ENCODE measurements around the gene GOSR1. TPM values are rescaled to one million over a fixed set of nuclear protein-coding genes. Genes with fewer than 3 reads are reported as not detected.

Gene GOSR1
- total and polyA plus RNA-seq, 2 donors (not counting 3 experiments of a cell fraction or from before 2014, with no cell fraction given): 13.8 to 41.0 TPM

GRCh38 chr17:30427611-30428010, 49.6 kb upstream of the GOSR1 start:
- FAIRE-seq: no peak
- no peaks in the 10 kb centered on the region for H3K27me3 ChIP-seq (ENCODE audit: control insufficient read depth in 2 of 2, insufficient read depth in 2 of 2, low read length in 2 of 2)
- BruUV-seq (replicated peaks): no TSS peak
- no peak for TF ChIP-seq GATA2 (IDR thresholded peaks at IDR 0.05; ENCODE audit: insufficient read depth, insufficient read length, low read depth, low read length)
- TF ChIP-seq FOS (IDR thresholded peaks at IDR 0.05; ENCODE audit: borderline replicate concordance, insufficient read depth, low read length): no peak
- TF ChIP-seq CTCF (IDR thresholded peaks at IDR 0.05; ENCODE audit: extremely low read depth in 1 of 2, insufficient read depth in 1 of 2, low read depth in 1 of 2, low read length in 2 of 2): no peak
- TF ChIP-seq MYC (IDR thresholded peaks at IDR 0.05; ENCODE audit: low read depth, low read length): no peak
- no peak for TF ChIP-seq EZH2 (IDR thresholded peaks at IDR 0.05; ENCODE audit: borderline replicate concordance, low read depth, low read length, severe bottlenecking)
- TF ChIP-seq JUN (IDR thresholded peaks at IDR 0.05; ENCODE audit: borderline replicate concordance, insufficient read depth, insufficient read length, low read depth): no peak
- TF ChIP-seq POLR2AphosphoS5 (IDR thresholded peaks at IDR 0.05; ENCODE audit: insufficient read depth, low read depth, low read length): no peak
- TF ChIP-seq MAX (IDR thresholded peaks at IDR 0.05; ENCODE audit: insufficient read depth, insufficient read length): no peak
- TF ChIP-seq POLR2A (IDR thresholded peaks at IDR 0.05; ENCODE audit: low read depth, low read length): no peak
- dilution Hi-C loops (cut with MboI; ENCODE audit: extremely low pct_ligation_motif_present, low sequenced_read_pairs) (no loop called here), intact Hi-C loops (cut with micrococcal nuclease) (no loop called here)
- no peak overlapping the region for H3K27ac ChIP-seq (ENCODE audit: insufficient read depth, low read depth, low read length)
- H3K79me2 ChIP-seq (ENCODE audit: control insufficient read depth, insufficient read depth, low read length): no peaks in the 10 kb centered on the region
- no peaks in the 10 kb centered on the region for H4K20me1 ChIP-seq (replicated peaks; ENCODE audit: control insufficient read depth, extremely low read depth, insufficient read depth, low read length)
- H3K4me2 ChIP-seq (ENCODE audit: insufficient read depth, low read length): no peak overlapping the region
- no peaks in the 10 kb centered on the region for H3K9me3 ChIP-seq (replicated peaks; ENCODE audit: control insufficient read depth, insufficient read depth, low read length)
- no peak for DNase-seq (ENCODE audit: low read depth, low spot score)
- H2AFZ ChIP-seq (ENCODE audit: low read depth, low read length): no peak overlapping the region
- H3K9me1 ChIP-seq (replicated peaks; ENCODE audit: control insufficient read depth, extremely low read depth, insufficient read depth, low read length): peaks cover 2% of the 10 kb centered on the region
- H3K36me3 ChIP-seq (ENCODE audit: control insufficient read depth in 2 of 2, extremely low read depth in 1 of 2, insufficient read depth in 2 of 2, low read length in 2 of 2): peaks cover 0 to 5% of the 10 kb centered on the region in 2 experiments
- ChIA-PET CTCF (interaction anchor here (1.0 kb wide), 1 partner anchor 49 kb away, joined by 3 read pairs; the partner anchor contains the start of gene GOSR1), POLR2A (no interaction called here)
- H3K9ac ChIP-seq (replicated peaks; ENCODE audit: extremely low read depth, insufficient read depth, low read length): no peak overlapping the region
- H3K4me1 ChIP-seq (ENCODE audit: control insufficient read depth, extremely low read depth, insufficient read depth, low read length): no peaks in the 10 kb centered on the region
- H3K4me3 ChIP-seq (replicated peaks in 1 of 3; ENCODE audit: insufficient read depth in 1 of 3, low read depth in 1 of 3, low read length in 3 of 3): no peak overlapping the region
